Loucy (cell line): ENCODE data around the gene ID3.
A peak's percentile ranks its signal among the peaks of the same experiment; 100 is the strongest.

Experiments used
- H2AFZ ChIP-seq: fragments of 200-600 bp; sonication (generic); 2 replicates; pipeline ENCODE4 v1.6.0; 2016; ENCODE audit warnings: antibody characterized with exemption, mild to moderate bottlenecking, low read length, moderate library complexity
- H3F3A ChIP-seq: fragments of 200-600 bp; 2 replicates; pipeline ENCODE4 v1.6.0; 2016; ENCODE audit warnings: antibody characterized with exemption, low read depth, mild to moderate bottlenecking
- H3K27me3 ChIP-seq: fragments of 200-600 bp; sonication (generic); 2 replicates; pipeline ENCODE4 v1.6.1; 2014; ENCODE audit warnings: low read length, mild to moderate bottlenecking; ENCODE audit not compliant: insufficient read depth, poor library complexity, severe bottlenecking
- H3K36me3 ChIP-seq: fragments of 200-600 bp; sonication (generic); 2 replicates; pipeline ENCODE4 v1.6.1; 2016; ENCODE audit warnings: low read length; ENCODE audit not compliant: insufficient read depth
- H3K4me1 ChIP-seq: fragments of 200-600 bp; sonication (generic); 2 replicates; pipeline ENCODE4 v1.5.1; 2014; ENCODE audit warnings: low read length, mild to moderate bottlenecking; ENCODE audit not compliant: insufficient read depth, poor library complexity, severe bottlenecking
- H3K4me2 ChIP-seq: fragments of 200-600 bp; sonication (generic); 2 replicates; pipeline ENCODE4 v1.6.0; 2014; ENCODE audit warnings: antibody characterized with exemption, low read length, low read depth, mild to moderate bottlenecking; ENCODE audit not compliant: poor library complexity, severe bottlenecking
- H3K4me3 ChIP-seq: fragments of 200-600 bp; sonication (generic); 2 replicates; pipeline ENCODE4 v1.5.1; 2014; ENCODE audit warnings: low read length, mild to moderate bottlenecking, mixed read lengths; ENCODE audit not compliant: poor library complexity, severe bottlenecking
- H3K79me2 ChIP-seq: fragments of 200-600 bp; sonication (generic); 2 replicates; pipeline ENCODE4 v1.6.1; 2014; ENCODE audit warnings: low read length; ENCODE audit not compliant: insufficient read depth
- H3K9ac ChIP-seq: fragments of 200-600 bp; sonication (generic); 2 replicates; pipeline ENCODE4 v1.6.0; 2014; ENCODE audit warnings: mild to moderate bottlenecking, low read depth, low read length, moderate library complexity; ENCODE audit not compliant: poor library complexity, severe bottlenecking
- H3K9me2 ChIP-seq: fragments of 200-600 bp; sonication (generic); replicated peaks from 2 replicates; pipeline ENCODE4 v1.6.1; 2016; ENCODE audit warnings: low read depth, low read length, mixed read lengths
- H3K9me3 ChIP-seq: fragments of 200-600 bp; sonication (generic); 2 replicates; pipeline ENCODE4 v1.6.1; 2014; ENCODE audit warnings: mild to moderate bottlenecking, antibody characterized with exemption, low read length, low read depth; ENCODE audit not compliant: insufficient read depth
- H4K20me1 ChIP-seq: fragments of 200-600 bp; sonication (generic); 2 replicates; pipeline ENCODE4 v1.6.0; 2014; ENCODE audit warnings: antibody characterized with exemption, low read length, mild to moderate bottlenecking; ENCODE audit not compliant: insufficient read depth, poor library complexity, severe bottlenecking
- CTCF ChIP-seq: fragments of 200-600 bp; sonication (generic); conservative IDR thresholded peaks from 2 replicates; pipeline ENCODE4 v1.5.1; 2014; ENCODE audit warnings: mild to moderate bottlenecking, antibody characterized with exemption, low read length
- EZH2phosphoT487 ChIP-seq: fragments of 200-600 bp; IDR thresholded peaks from 2 replicates; pipeline ENCODE4 v1.6.1; 2018; ENCODE audit warnings: antibody characterized with exemption, mild to moderate bottlenecking, moderate library complexity, borderline replicate concordance

ID3 gene

GRCh38 chr1:23558872-23559135 is 497 bp downstream of the ID3 start:
- no peaks in the 10 kb centered on the region for H3K9me3 ChIP-seq
- H3K27me3 ChIP-seq = peaks cover 11% of the 10 kb centered on the region
- peak overlapping the region; percentile 64 for H3K9ac ChIP-seq
- no peaks in the 10 kb centered on the region for H3K9me2 ChIP-seq
- H4K20me1 ChIP-seq = no peaks in the 10 kb centered on the region
- no peaks in the 10 kb centered on the region for H3K36me3 ChIP-seq
- peak overlapping the region; percentile 90 for H3K4me2 ChIP-seq
- TF ChIP-seq EZH2phosphoT487 (no peak), CTCF (no peak)
- peaks cover 36% of the 10 kb centered on the region for H3K4me1 ChIP-seq
- no peaks in the 10 kb centered on the region for H3F3A ChIP-seq
- H2AFZ ChIP-seq = peak overlapping the region; percentile 88; the same call in 1 of the 2 replicates
- peak overlapping the region; percentile 80 for H3K4me3 ChIP-seq
- no peaks in the 10 kb centered on the region for H3K79me2 ChIP-seq

GRCh38 chr1:23558140-23558871 is 995 bp downstream of the ID3 start:
- Histone ChIP-seq H3K4me3 (peak overlapping the region; percentile 80), H3K9ac (peak overlapping the region; percentile 64), H3K9me2 (no peaks in the 10 kb centered on the region), H4K20me1 (no peaks in the 10 kb centered on the region), H3K9me3 (no peaks in the 10 kb centered on the region), H2AFZ (peak overlapping the region; percentile 88; the same call in 1 of the 2 replicates), H3K36me3 (no peaks in the 10 kb centered on the region), H3K4me1 (peaks cover 36% of the 10 kb centered on the region), H3K4me2 (peak overlapping the region; percentile 90), H3K27me3 (peaks cover 11% of the 10 kb centered on the region), H3K79me2 (no peaks in the 10 kb centered on the region), H3F3A (no peaks in the 10 kb centered on the region)
- TF ChIP-seq EZH2phosphoT487 = no peak
- no peak for TF ChIP-seq CTCF

- Histone ChIP-seq H3K9ac (no peak overlapping the region), H3K4me1 (peaks cover 34% of the 10 kb centered on the region), H3K27me3 (peaks cover 11% of the 10 kb centered on the region), H3K79me2 (no peaks in the 10 kb centered on the region), H4K20me1 (no peaks in the 10 kb centered on the region), H3F3A (no peaks in the 10 kb centered on the region), H3K36me3 (no peaks in the 10 kb centered on the region), H3K4me3 (peak overlapping the region; percentile 80), H2AFZ (no peak overlapping the region), H3K9me2 (no peaks in the 10 kb centered on the region), H3K4me2 (peak overlapping the region; percentile 90), H3K9me3 (no peaks in the 10 kb centered on the region)
- TF ChIP-seq EZH2phosphoT487 (no peak), CTCF (no peak)
Observed at GRCh38 chr1:23557471-23558124, 1.7 kb downstream of the ID3 start.
